H54 (cell line): ENCODE results near the gene UBE2E2.

Experiments
- DNase-seq: peaks from one replicate; pipeline ENCODE4 v3.0.0; 2011; ENCODE audit warnings: low spot score, mixed read lengths; ENCODE audit not compliant: insufficient read length
- FAIRE-seq: peaks from 3 replicates; lab custom pipeline; 2011; peaks lifted over from hg19 to GRCh38; lab: Jason Lieb, UNC
- POLR2A ChIP-seq: IDR thresholded peaks from 2 replicates; pipeline ENCODE4 v1.6.1; 2011; ENCODE audit warnings: low read depth, mild to moderate bottlenecking, low read length

The UBE2E2 gene

DNA sequence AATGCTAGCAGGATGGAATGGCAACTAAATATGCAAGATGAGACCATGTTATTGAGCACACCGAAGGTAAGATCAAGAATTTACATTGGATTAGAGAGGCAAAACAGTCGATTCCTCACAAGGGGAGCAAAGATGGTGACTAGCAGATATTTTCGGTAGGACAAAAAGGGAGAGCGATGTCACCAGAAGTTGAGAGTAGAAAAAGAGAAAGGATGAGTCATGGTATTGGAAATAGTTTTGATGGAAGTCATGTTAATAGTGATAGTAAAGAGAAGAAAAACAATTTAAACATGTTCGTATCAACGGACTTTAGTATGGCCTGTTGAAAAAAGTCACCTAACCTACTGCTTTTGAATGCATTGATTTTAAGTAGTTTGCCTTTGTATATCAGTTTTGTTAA, 55.0 kb downstream of the UBE2E2 start:
- FAIRE-seq (peak; percentile 76), DNase-seq (no peak)
- no peak for TF ChIP-seq POLR2A

- FAIRE-seq, result no peak
- no peak for DNase-seq
- no peak for TF ChIP-seq POLR2A
Measured at GRCh38 chr3:23259515-23259914, 56.4 kb downstream of the UBE2E2 start.

DNA sequence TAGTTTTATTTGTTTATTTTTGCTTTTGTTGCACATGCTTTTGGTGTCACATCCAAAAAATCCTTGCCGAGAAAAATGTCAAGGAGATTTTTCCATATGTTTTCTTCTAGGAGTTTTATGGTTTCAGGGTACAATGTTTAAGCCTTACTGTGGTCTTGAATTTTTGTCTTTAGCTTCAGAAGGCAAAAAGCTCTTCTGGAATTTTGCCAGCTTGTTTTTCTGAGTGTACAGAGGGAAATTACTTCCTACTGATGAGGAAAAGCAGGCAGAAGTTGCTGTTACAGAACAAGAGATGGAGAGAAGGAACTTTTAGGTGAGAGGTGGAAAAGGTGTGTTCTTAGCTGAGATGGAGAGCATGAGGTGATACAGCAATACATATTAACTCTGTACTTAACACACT, 59.6 kb downstream of the UBE2E2 start:
- peak; percentile 72 for FAIRE-seq
- no peak for DNase-seq

DNA sequence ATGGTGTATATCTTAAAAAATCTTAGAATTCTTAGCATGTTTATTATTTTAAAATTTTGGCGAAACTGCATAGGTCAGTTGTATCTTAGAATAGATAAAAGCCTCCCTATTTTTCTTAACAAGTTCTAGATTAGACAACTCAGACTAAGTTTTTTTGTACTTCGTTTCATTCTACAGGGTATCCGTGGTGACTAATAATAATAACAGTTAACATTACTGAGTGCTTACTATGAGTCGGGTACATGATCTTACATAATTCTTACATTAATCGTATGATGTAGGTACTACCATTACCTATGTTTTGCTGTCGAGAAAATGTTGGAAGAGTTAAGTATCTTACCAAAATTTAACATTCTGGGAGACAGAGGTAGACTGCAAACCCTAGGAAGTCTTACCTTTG, 60.7 kb downstream of the UBE2E2 start:
- FAIRE-seq (peak; percentile 84), DNase-seq (no peak)
- TF ChIP-seq POLR2A, result no peak

More for the DNA sequence above, 59.6 kb downstream of the UBE2E2 start:
- TF ChIP-seq POLR2A, result no peak

DNA sequence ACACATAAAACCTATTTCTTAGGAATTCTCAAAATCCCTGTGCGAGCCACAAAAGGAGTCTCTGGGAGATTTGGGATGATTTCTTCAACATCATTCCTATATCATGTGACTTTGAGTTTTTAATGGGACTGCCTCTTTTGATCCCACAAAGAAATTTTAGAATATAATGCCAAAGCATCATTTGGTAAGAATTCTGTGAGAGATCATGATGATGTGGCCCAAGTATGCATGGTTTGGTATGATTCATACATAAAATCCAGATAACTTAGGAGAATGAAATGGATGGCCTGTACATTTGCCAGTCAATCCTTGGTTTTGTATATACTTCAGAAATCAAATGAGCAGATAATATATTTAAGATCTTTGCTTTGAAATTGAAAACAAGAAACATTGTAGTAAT, 61.3 kb downstream of the UBE2E2 start:
- DNase-seq (peak; percentile 26), FAIRE-seq (peak; percentile 43)
- TF ChIP-seq POLR2A, result no peak

- no peak for TF ChIP-seq POLR2A
- no peak for FAIRE-seq
Measured at GRCh38 chr3:23270423-23270822, 67.3 kb downstream of the UBE2E2 start.

DNA sequence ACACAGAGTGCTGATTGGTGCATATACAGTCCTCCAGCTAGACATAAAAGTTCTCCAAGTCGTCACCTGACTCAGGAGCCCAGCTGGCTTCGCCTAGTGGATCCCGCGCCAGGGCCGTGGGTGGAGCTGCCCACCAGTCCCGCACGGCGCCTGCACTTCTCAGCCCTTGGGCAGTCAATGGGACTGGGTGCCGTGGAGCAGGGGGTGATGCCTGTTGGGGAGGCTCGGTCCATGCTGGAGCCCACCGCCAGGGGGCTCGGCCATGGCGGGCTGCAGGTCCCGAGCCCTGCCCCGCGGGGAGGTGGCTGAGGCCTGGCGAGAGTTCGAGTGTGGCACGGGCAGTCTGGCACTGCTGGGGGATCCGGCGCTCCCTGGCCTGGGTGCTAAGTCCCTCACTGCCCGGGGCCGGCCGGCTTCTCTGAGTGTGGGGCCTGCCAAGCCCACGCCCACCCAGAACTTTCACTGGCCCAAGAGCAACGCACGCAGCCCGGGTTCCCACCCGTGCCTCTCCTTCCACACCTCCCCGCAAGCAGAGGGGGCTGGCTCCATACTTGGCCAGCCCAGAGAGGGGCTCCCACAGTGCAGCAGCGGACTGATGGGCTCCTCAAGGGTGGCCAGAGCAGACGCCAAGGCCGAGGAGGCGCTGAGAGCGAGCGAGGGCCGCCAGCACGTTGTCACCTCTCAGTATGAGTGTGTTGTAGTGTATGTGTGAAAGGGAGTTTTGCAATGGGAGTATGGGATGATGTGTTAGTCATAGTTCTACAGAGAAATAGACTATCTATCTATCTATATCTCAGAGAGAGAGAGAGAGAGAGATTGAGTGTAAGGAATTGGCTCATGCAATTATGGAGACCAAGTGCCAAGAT, 69.0 kb downstream of the UBE2E2 start:
- DNase-seq, result no peak
- TF ChIP-seq POLR2A, result no peak
- FAIRE-seq, result no peak

More at GRCh38 chr3:23270423-23270822, 67.3 kb downstream of the UBE2E2 start:
- DNase-seq, result no peak

DNA sequence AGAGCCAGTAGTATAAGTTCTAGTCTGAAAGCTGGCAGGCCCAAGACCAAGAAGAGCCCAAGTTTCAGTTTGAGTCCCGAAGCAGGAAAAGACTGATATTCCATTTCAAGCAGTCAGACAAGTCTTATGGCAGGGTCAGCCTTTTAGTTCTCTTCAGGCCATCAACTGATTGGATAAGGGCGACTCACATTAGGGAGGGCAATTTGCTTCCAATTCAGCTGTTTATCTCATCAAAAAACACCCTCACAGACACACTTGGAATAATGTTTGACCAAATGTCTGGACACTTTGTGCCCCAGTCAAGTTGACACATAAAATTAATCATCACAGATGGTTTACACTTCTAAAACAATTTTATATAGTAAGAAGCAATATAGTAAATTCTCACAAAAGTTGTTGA, 69.7 kb downstream of the UBE2E2 start:
- no peak for FAIRE-seq
- TF ChIP-seq POLR2A, result no peak
- no peak for DNase-seq

DNA sequence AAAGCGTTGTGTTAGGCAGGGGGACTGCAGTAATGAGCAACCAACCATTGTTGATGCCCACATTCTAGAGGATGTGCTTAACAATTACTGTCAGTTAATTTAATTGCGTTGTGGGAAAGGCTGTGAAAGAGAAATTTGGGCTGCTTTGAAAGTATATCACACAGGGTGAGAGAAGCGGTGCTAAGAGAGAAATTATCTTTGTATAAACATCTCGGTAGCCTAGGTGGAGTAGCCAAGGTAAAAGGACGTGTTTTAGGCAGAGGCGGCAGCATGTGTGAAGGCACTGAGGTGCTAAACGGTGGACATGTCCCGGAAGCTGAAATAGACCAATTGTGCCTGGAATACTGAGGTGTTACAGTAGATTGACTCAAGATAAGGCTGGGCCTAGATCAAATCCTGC, 71.9 kb downstream of the UBE2E2 start:
- TF ChIP-seq POLR2A, result no peak
- FAIRE-seq, result no peak
- DNase-seq, result no peak

DNA sequence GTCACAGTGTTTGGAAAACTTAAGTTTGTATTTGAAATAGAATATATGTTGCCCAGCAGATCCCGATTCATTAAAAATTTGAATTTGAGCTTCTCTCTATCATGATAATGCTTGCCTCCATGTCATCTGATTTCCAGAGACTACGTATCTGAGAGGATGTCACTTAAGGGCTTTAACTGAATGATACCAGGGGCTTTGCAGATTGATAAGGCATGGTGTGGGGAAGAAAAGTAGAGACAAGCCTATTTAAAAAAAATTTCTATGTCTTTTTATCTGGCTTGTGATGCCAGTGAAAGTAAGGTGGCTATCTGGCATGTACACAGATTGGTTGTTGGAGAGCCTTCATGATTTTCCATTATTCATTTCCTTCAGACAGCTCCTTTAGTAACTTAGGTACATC, 72.7 kb downstream of the UBE2E2 start:
- DNase-seq, result no peak

GRCh38 chr3:23276913-23277658, 74.0 kb downstream of the UBE2E2 start:
- no peak for TF ChIP-seq POLR2A
- FAIRE-seq, result peak; percentile 20
- DNase-seq, result no peak

More for the DNA sequence above, 72.7 kb downstream of the UBE2E2 start:
- FAIRE-seq, result no peak
- no peak for TF ChIP-seq POLR2A

GRCh38 chr3:23277688-23278087, 74.6 kb downstream of the UBE2E2 start:
- FAIRE-seq (no peak), DNase-seq (no peak)
- TF ChIP-seq POLR2A, result no peak

GRCh38 chr3:23283625-23284024, 80.5 kb downstream of the UBE2E2 start:
- DNase-seq, result no peak
- TF ChIP-seq POLR2A, result no peak
- FAIRE-seq, result no peak

DNA sequence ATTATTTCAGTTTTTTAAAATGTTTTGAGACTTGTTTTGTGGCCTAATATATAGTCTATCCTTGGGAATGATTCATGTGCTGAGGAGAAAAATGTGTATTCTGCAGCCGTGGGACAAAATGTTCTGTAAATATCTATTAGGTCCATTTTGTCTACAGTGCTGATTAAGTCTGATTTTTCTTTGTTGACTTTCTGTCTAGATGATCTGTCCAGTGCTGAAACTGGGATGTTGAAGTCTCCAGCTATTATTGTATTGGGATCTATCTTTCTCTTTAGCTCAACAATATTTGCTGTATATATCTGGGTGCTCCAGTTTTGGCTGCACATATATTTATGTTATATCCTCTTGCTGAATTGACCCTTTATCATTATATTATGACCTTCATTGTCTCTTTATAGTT, 85.2 kb downstream of the UBE2E2 start:
- FAIRE-seq, result no peak

More for the DNA sequence above, 85.2 kb downstream of the UBE2E2 start:
- DNase-seq, result no peak
- no peak for TF ChIP-seq POLR2A
